Measurements from ENCODE around the gene ASXL1. TPM values are rescaled to one million over a fixed set of nuclear protein-coding genes. Genes with fewer than 3 reads are reported as not detected.
A peak's percentile ranks its signal among the peaks of the same experiment; 100 is the strongest.

The ASXL1 gene
- total RNA-seq, 1 donor from 2014 or later, result 25.0 TPM

DNA sequence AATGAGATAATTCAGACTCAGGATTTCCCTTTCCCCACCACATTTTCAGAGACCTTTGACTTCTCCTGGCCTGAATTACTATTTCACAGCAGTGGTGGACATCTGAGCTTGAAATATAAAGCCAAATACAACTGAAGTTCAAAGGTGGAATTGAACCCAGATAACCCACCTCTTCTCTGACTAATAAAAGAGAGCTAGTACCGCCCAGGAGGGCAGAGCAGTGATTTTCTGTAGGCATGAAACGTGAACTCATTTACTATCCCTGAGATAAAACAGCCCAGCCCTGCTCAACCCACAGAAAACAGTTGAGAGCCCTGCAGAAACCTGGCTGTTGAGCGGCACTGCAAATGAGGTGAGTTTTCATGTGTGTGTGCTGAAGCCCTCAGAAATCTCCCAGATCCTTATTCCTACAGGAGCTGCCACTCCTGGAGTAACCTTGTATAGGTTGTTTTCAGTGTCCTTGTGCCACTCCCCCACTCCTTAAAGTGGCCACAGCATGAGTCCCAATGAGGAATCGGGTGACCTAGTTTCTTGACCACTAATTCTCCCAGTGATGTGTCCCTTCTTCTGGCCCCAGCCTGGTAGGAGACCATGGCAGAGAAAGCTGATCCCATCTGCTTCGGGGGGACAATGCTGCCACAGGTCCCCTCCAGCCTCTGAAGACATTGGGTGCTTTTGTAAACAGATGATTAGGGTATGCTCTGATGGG is 127.8 kb downstream of the ASXL1 start:
- H3K36me3 ChIP-seq, result no peaks in the 10 kb centered on the region
- no peaks in the 10 kb centered on the region for H3K27me3 ChIP-seq (ENCODE audit: low read depth)
- peak overlapping the region; percentile 88 for H3K27ac ChIP-seq (replicated peaks)
- peaks cover 42% of the 10 kb centered on the region for H3K4me1 ChIP-seq
- TF ChIP-seq CTCF (IDR thresholded peaks at IDR 0.05; ENCODE audit: borderline replicate concordance), result no peak
- DNase-seq, result peak; percentile 5
- H3K9me3 ChIP-seq (replicated peaks), result no peaks in the 10 kb centered on the region
- intact Hi-C loops (cut with micrococcal nuclease), result loop anchor here (10.0 kb wide), 1 partner anchor 121 kb away; no protein-coding TSS in a partner anchor
- no peak overlapping the region for H3K4me3 ChIP-seq

GRCh38 chr20:32487381-32487780 is 129.2 kb downstream of the ASXL1 start:
- no peak overlapping the region for H3K27ac ChIP-seq (replicated peaks)
- peaks cover 27% of the 10 kb centered on the region for H3K4me1 ChIP-seq
- H3K36me3 ChIP-seq, result no peaks in the 10 kb centered on the region
- intact Hi-C loops (cut with micrococcal nuclease), result loop anchor here (10.0 kb wide), 1 partner anchor 123 kb away; no protein-coding TSS in a partner anchor
- no peak overlapping the region for H3K4me3 ChIP-seq
- no peaks in the 10 kb centered on the region for H3K27me3 ChIP-seq (ENCODE audit: low read depth)
- DNase-seq, result no peak
- no peak for TF ChIP-seq CTCF (IDR thresholded peaks at IDR 0.05; ENCODE audit: borderline replicate concordance)
- H3K9me3 ChIP-seq (replicated peaks), result no peaks in the 10 kb centered on the region

GRCh38 chr20:32488066-32488838 is 130.1 kb downstream of the ASXL1 start:
- intact Hi-C loops (cut with micrococcal nuclease), result loop anchor here (10.0 kb wide), 1 partner anchor 123 kb away; no protein-coding TSS in a partner anchor
- no peak overlapping the region for H3K27ac ChIP-seq (replicated peaks)
- no peak overlapping the region for H3K4me3 ChIP-seq
- no peak for TF ChIP-seq CTCF (IDR thresholded peaks at IDR 0.05; ENCODE audit: borderline replicate concordance)
- H3K36me3 ChIP-seq, result no peaks in the 10 kb centered on the region
- no peaks in the 10 kb centered on the region for H3K9me3 ChIP-seq (replicated peaks)
- no peak for DNase-seq
- H3K27me3 ChIP-seq (ENCODE audit: low read depth), result no peaks in the 10 kb centered on the region
- H3K4me1 ChIP-seq, result peaks cover 18% of the 10 kb centered on the region

Other genes starting within 250 kb of the ASXL1 start
- gene TM9SF4, start 248.6 kb upstream of the ASXL1 start, total RNA-seq, result 27.0 TPM
- 7.3 TPM for gene PLAGL2, start 150.6 kb upstream of the ASXL1 start, total RNA-seq
- gene POFUT1, start 150.5 kb upstream of the ASXL1 start, total RNA-seq, result 28.9 TPM
- gene KIF3B, start 80.7 kb upstream of the ASXL1 start, total RNA-seq, result 9.9 TPM
- gene NOL4L, start 227.0 kb downstream of the ASXL1 start, total RNA-seq, result 5.6 TPM

Data from left ventricle myocardium inferior (tissue), 1 donor.